ENCODE measurements around the gene FOLH1. TPM values are rescaled to one million over a fixed set of nuclear protein-coding genes. Genes with fewer than 3 reads are reported as not detected.
"Not testable (repeated sequence)": the region's sequence is repeated elsewhere in the genome, so short reads cannot be mapped to it uniquely, and the experiment has no call there.

Gene FOLH1
- total RNA-seq, 1 donor from 2014 or later, result not detected

DNA sequence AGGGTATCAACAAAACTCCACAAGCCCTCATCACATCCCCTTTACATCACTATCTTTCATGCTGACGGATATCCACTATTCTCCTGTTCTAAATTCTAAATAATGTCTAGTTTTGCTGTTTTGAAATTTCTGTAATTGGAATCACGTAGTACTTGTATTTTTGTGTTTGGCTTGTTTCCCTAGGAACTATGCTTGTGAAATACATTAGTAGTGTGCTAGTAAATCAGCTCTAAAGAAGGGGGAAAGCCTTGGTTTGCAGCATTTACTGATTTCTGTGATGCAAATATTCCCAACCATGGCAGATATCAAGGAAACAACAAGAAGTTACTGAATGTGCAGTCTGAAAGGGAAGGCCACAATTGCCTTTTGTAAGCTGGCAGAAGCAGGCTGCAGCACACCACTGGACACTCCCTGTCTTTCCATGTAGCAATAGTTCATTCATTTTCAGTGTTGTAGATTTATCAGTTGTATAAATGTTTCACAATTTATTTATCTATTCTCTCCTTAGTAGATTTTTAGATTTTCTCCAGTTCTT, 4.7 kb upstream of the FOLH1 start:
- no peaks in the 10 kb centered on the region for H3K4me1 Mint-ChIP-seq (ENCODE audit: low read depth)
- intact Hi-C loops (cut with micrococcal nuclease), result no loop called here
- no peaks in the 10 kb centered on the region for H3K9me3 Mint-ChIP-seq
- no peak for DNase-seq (ENCODE audit: low spot score)
- H3K27ac Mint-ChIP-seq, result no peak overlapping the region
- H3K36me3 Mint-ChIP-seq (ENCODE audit: low read depth), result no peaks in the 10 kb centered on the region
- H3K27me3 Mint-ChIP-seq (ENCODE audit: insufficient read depth), result no peaks in the 10 kb centered on the region
- no peak overlapping the region for H3K4me3 Mint-ChIP-seq

DNA sequence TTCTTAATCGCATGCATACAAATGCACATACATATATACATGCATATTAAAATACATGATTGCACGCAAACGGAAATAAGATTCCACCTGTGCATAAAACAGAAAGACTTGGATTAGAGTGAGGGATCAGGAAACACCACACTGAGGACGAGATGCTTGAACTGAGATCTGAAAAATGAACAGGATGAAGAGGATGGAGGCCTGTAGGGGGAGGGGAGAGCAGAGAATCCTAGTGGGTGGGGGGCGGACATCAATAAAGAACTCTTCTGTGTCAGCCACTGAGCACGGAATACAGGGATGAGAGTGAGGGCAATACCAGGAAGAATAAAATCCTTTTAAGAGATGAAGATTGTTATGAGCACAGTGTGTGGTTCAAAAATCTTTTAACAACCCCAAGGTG, 1.4 kb downstream of the FOLH1 start:
- H3K27ac Mint-ChIP-seq; H3K9me3 Mint-ChIP-seq; H3K4me1 Mint-ChIP-seq (ENCODE audit: low read depth); H3K27me3 Mint-ChIP-seq (ENCODE audit: insufficient read depth); H3K36me3 Mint-ChIP-seq (ENCODE audit: low read depth); intact Hi-C loops (cut with micrococcal nuclease); H3K4me3 Mint-ChIP-seq; DNase-seq (ENCODE audit: low spot score): not testable (repeated sequence)

DNA sequence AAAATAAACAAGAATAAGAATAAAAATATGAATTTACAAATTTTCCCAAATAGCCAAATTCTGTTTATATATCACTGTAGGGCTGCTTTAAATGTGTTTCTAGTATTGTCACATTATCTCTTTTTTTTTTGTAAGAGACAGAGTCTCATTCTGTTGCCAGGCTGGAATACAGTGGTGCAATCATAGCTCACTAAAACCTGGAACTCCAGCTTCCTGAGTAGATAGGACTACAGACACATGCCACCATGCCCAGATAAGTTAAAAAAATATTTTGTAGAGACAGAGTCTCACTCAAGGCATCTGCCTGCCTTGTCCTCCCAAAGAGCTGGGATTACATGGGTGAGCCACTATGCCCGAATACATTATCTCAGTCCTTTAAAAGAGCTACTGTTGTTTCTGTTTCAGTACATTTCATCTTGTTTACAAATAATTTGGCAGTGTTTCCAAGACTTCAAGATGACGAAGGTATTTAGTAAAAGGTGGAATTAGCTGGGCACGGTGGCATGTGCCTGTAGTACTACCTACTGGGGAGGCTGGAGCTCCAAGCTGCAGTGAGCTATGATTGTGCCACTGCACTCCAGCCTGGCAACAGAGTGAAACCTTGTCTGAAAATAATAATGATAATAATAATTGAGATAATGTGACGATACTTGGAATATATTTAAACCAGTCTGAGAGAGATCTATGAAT, 6.0 kb downstream of the FOLH1 start:
- no peaks in the 10 kb centered on the region for H3K9me3 Mint-ChIP-seq

GRCh38 chr11:49196775-49197174, 11.6 kb downstream of the FOLH1 start:
- H3K4me3 Mint-ChIP-seq; DNase-seq (ENCODE audit: low spot score); H3K27me3 Mint-ChIP-seq (ENCODE audit: insufficient read depth); H3K27ac Mint-ChIP-seq; H3K36me3 Mint-ChIP-seq (ENCODE audit: low read depth); intact Hi-C loops (cut with micrococcal nuclease); H3K9me3 Mint-ChIP-seq; H3K4me1 Mint-ChIP-seq (ENCODE audit: low read depth): not testable (repeated sequence)

More for the DNA sequence above, 6.0 kb downstream of the FOLH1 start:
- Mint-ChIP-seq H3K27me3 (ENCODE audit: insufficient read depth) (peaks cover 4% of the 10 kb centered on the region), H3K36me3 (ENCODE audit: low read depth) (no peaks in the 10 kb centered on the region), H3K4me1 (ENCODE audit: low read depth) (no peaks in the 10 kb centered on the region), H3K4me3 (no peak overlapping the region), H3K27ac (no peak overlapping the region)
- DNase-seq (ENCODE audit: low spot score), result no peak
- intact Hi-C loops (cut with micrococcal nuclease), result no loop called here

- H3K4me1 Mint-ChIP-seq (ENCODE audit: low read depth); H3K4me3 Mint-ChIP-seq; H3K36me3 Mint-ChIP-seq (ENCODE audit: low read depth); H3K9me3 Mint-ChIP-seq; DNase-seq (ENCODE audit: low spot score); H3K27ac Mint-ChIP-seq; intact Hi-C loops (cut with micrococcal nuclease); H3K27me3 Mint-ChIP-seq (ENCODE audit: insufficient read depth): not testable (repeated sequence)
Measured at GRCh38 chr11:49196002-49196401, 12.4 kb downstream of the FOLH1 start.

GRCh38 chr11:49190287-49190686, 18.1 kb downstream of the FOLH1 start:
- DNase-seq (ENCODE audit: low spot score); H3K4me3 Mint-ChIP-seq; H3K27me3 Mint-ChIP-seq (ENCODE audit: insufficient read depth); H3K27ac Mint-ChIP-seq; intact Hi-C loops (cut with micrococcal nuclease); H3K36me3 Mint-ChIP-seq (ENCODE audit: low read depth); H3K9me3 Mint-ChIP-seq; H3K4me1 Mint-ChIP-seq (ENCODE audit: low read depth): not testable (repeated sequence)

DNA sequence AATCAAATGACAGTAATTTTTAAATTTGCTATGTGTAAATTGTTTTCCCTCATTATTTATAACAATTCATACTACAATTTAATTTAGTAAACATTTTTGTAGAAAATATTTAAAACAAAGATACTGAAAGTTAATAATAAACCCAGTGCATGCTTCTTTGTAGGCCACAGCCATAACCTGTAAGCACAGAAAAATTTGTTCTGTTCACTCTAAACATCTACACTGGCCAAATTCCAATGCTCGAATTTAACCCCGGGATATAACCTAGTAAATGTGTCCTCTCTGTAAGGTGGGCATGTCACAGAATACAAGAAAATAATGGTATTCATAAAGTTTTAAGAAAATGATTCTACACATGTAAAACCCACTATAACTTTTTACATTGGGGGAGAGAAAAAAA, 22.2 kb downstream of the FOLH1 start:
- H3K36me3 Mint-ChIP-seq (ENCODE audit: low read depth); H3K9me3 Mint-ChIP-seq; H3K27ac Mint-ChIP-seq; H3K4me1 Mint-ChIP-seq (ENCODE audit: low read depth); DNase-seq (ENCODE audit: low spot score); H3K4me3 Mint-ChIP-seq; intact Hi-C loops (cut with micrococcal nuclease); H3K27me3 Mint-ChIP-seq (ENCODE audit: insufficient read depth): not testable (repeated sequence)

- H3K4me3 Mint-ChIP-seq; DNase-seq (ENCODE audit: low spot score); H3K36me3 Mint-ChIP-seq (ENCODE audit: low read depth); H3K4me1 Mint-ChIP-seq (ENCODE audit: low read depth); H3K27ac Mint-ChIP-seq; intact Hi-C loops (cut with micrococcal nuclease); H3K27me3 Mint-ChIP-seq (ENCODE audit: insufficient read depth); H3K9me3 Mint-ChIP-seq: not testable (repeated sequence)
Measured at GRCh38 chr11:49185597-49185996, 22.8 kb downstream of the FOLH1 start.

- H3K36me3 Mint-ChIP-seq (ENCODE audit: low read depth); H3K4me1 Mint-ChIP-seq (ENCODE audit: low read depth); H3K27me3 Mint-ChIP-seq (ENCODE audit: insufficient read depth); DNase-seq (ENCODE audit: low spot score); H3K4me3 Mint-ChIP-seq; H3K9me3 Mint-ChIP-seq; H3K27ac Mint-ChIP-seq; intact Hi-C loops (cut with micrococcal nuclease): not testable (repeated sequence)
Measured at GRCh38 chr11:49184756-49185155, 23.6 kb downstream of the FOLH1 start.

DNA sequence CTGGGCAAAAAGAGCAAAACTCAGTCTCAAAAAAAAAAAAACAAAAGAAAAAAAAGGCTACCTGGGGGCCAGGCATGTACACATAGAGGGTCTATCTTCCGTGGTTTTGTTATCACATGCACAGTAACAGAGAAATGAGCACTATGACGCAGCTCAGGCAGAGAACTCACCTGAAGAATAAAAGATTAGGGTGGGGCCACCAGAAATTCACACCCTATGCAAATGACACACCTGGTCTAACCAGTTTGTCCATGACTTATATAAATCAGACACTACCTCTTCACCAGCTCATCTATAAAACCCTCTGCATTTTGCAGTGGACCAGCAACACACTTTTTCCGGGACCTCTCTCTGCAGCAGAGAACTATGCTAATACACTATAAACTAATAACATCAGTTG, 30.5 kb downstream of the FOLH1 start:
- H3K4me1 Mint-ChIP-seq (ENCODE audit: low read depth); intact Hi-C loops (cut with micrococcal nuclease); H3K9me3 Mint-ChIP-seq: not testable (repeated sequence)

DNA sequence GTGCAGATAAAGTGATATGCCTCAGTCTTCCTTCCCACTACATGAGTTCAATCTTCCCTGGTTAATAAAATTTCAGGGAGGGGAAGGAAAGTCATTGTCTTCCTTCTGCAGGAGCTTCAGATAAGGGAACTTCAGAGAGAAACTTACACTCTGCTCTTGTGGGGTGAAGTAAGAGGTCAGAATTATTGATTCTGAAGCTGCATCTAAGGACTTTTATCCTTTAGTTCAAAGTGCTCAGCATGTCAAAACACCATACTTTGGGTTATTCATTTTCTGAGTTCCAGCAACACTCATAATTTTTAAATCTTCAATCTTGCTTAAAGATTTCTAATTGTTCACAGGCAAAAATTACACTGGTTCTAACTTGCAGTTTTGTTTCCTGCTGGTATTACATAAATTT, 33.0 kb downstream of the FOLH1 start:
- H3K4me1 Mint-ChIP-seq (ENCODE audit: low read depth); DNase-seq (ENCODE audit: low spot score); H3K4me3 Mint-ChIP-seq; H3K9me3 Mint-ChIP-seq; H3K27ac Mint-ChIP-seq; H3K36me3 Mint-ChIP-seq (ENCODE audit: low read depth); H3K27me3 Mint-ChIP-seq (ENCODE audit: insufficient read depth); intact Hi-C loops (cut with micrococcal nuclease): not testable (repeated sequence)

More for the DNA sequence above, 30.5 kb downstream of the FOLH1 start:
- not testable (repeated sequence) for H3K27me3 Mint-ChIP-seq (ENCODE audit: insufficient read depth); H3K4me3 Mint-ChIP-seq; H3K27ac Mint-ChIP-seq; DNase-seq (ENCODE audit: low spot score); H3K36me3 Mint-ChIP-seq (ENCODE audit: low read depth)

DNA sequence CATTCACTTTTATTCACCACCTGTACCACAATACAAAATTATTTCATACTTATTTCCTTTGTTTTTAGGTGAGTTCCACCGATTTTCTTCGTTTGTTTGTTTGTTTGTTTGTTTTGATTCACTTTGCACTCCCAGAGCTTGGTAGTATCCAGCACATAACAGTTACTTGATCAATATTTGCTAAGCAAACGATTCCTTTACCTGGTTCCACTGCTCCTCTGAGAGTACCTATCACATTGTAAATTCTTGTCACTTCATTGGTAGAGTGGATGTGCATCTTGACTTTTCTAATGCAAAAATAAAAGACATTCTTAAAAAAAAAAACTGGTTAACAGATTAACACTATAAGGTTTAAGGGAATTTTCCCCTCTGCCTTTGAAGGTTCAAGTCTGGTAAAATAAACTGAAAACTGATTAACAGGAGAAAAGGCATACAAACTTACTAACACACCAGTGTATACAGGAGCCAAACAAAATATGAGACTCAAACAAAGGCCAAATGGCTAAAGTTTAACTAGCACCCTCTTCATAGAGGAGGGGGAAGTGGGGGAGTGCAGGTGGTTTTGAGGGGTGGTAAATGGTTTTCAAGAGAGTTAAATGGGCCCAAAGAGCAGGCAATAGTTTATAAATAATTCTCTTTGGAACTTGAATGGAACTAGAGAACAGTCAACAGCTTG, 33.6 kb downstream of the FOLH1 start:
- H3K27me3 Mint-ChIP-seq (ENCODE audit: insufficient read depth); H3K4me1 Mint-ChIP-seq (ENCODE audit: low read depth); H3K36me3 Mint-ChIP-seq (ENCODE audit: low read depth); H3K4me3 Mint-ChIP-seq; DNase-seq (ENCODE audit: low spot score); H3K9me3 Mint-ChIP-seq; H3K27ac Mint-ChIP-seq; intact Hi-C loops (cut with micrococcal nuclease): not testable (repeated sequence)

DNA sequence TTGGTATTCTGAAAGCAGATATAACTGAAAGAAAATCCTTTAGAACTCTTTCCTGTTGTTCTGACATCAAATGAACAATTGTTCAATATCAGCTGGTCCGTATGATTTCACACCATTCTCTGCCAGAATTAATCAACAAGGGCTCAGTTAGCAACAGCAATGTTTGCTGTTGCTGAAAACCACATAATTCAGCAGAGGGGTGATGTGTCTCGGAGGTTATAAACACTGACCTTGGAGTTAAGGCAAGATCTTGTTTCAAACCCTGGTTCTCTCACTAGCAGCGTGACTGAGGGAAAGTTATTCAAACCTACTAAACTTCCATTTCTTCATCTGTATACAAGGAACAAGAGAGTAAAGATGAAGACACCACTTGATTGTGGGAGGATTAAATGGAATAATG, 36.8 kb downstream of the FOLH1 start:
- intact Hi-C loops (cut with micrococcal nuclease); H3K27me3 Mint-ChIP-seq (ENCODE audit: insufficient read depth); H3K36me3 Mint-ChIP-seq (ENCODE audit: low read depth): not testable (repeated sequence)

More for the DNA sequence above, 36.8 kb downstream of the FOLH1 start:
- H3K9me3 Mint-ChIP-seq; DNase-seq (ENCODE audit: low spot score); H3K27ac Mint-ChIP-seq; H3K4me3 Mint-ChIP-seq; H3K4me1 Mint-ChIP-seq (ENCODE audit: low read depth): not testable (repeated sequence)
